CD4-positive, alpha-beta T cell treated with Interleukin-4 for 4 hours (primary cell): ENCODE results near the gene KDSR.
A peak's percentile ranks its signal among the peaks of the same experiment; 100 is the strongest.
"Not testable (repeated sequence)": the region's sequence is repeated elsewhere in the genome, so short reads cannot be mapped to it uniquely, and the experiment has no call there.

ENCODE experiments used
- DNase-seq: peaks from one replicate; pipeline ENCODE4 v3.0.0-alpha.2; 2020

Gene KDSR

GRCh38 chr18:63363951-63364350, 3.1 kb downstream of the KDSR start:
- DNase-seq: peak; percentile 66

DNA sequence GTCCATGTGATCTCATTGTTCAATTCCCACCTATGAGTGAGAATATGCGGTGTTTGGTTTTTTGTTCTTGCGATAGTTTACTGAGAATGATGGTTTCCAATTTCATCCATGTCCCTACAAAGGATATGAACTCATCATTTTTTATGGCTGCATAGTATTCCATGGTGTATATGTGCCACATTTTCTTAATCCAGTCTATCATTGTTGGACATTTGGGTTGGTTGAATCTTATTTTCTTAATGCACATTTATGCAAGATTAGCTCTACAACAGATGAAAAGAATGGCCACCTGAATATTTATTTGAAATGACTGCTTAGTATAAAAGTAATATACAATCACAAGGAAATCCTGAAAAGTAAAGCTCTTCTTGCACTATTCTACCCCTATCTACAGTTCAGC, 3.6 kb downstream of the KDSR start:
- DNase-seq: not testable (repeated sequence)

DNA sequence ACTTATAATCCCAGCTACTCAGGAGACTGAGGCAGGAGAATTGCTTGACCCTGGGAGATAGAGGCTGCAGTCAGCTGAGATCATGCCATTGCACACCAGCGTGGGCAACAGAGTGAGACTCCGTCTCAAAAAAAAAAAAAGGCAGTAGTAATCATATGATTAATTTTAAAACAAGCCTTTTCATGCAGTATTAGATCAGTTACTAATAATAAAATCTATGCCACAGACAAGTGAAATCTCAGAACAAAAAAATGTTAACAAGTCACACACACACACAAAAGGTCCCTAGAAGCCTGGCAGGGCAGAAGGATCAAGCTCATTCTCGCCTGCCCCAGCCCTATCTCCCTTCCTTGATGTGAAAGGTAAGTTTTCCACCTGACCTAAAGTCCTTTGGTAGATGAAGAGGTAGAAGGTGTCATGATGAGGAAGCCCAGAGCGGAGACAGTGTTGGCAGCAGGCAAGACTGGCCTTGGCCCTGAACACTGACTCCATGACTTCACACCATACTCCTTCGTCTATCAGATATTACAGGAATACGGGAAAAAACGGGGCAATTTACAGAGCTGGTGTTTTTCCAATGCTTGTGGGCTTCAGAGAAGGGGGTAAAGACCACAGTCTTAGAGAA, 10.6 kb downstream of the KDSR start:
- no peak for DNase-seq

DNA sequence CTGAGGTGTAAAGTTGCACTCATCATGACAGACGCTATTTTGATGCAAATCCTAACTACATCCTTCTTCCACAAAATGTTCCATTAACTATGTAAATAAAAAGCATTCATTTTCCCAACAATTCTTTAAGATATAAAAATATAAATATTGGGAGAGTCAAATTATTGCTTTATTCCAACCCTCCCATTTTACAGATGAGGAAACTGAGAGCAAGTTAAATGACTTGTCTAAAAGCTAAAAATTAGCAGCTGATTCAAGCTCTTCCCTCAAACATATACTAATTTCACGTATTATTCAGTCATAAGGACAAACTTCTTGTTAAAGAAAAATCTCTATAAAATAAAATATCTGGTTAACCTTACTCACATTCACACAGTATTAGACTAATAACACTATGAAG, 16.8 kb downstream of the KDSR start:
- DNase-seq: no peak

DNA sequence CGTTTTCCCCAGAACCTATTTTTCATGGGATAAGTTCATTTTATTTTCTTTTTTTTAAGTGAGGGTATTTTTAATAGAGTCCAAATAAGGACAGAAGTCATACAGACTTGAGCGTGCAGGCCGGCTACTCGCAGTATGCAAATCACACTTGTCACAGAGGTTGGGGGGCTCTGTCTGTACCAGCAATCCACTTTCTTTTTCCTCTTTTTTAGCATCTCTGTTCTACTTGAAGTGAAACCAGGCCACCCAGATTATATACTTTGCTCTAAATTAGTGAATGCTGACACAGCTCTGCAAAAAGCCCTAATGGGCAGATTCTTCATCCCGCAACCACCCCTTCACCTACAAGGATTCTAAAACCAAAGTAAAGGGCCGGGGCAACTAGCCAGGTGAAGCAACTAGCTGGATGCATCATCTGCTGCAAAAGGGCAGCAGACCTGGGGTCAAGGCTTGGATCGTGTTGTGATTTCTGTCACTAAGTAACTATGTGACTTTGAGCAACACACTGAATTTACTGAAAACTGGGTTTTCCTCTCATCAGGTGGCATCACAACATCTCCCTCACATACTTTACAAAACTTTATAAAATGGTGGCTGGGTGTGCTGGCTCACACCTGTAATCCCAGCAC, 18.4 kb downstream of the KDSR start:
- no peak for DNase-seq

- DNase-seq: no peak
These were observed 20.4 kb downstream of the KDSR start for GRCh38 chr18:63346480-63347183.

DNA sequence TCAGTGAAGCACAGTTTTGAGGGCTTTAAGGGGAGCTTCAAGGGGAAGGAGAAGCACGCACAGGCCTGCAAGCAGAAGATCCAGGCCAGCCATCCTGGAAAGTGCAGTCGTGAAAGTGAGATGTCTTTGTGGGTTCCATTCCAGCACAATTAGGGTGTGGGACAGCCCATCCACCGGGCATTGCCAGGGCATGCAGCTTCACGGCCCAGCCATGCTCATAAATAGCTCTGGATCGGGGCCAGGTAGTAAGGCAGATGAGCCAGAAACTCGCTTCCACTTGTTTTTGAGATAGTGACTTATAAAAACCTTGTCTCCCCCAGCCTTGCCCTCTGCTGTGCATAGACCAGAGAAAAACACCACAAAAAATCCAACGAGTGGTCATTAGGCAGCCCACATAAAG, 21.0 kb downstream of the KDSR start:
- no peak for DNase-seq

GRCh38 chr18:63344918-63345317, 22.1 kb downstream of the KDSR start:
- DNase-seq: no peak

GRCh38 chr18:63344263-63344662, 22.7 kb downstream of the KDSR start:
- no peak for DNase-seq

GRCh38 chr18:63342206-63342605, 24.8 kb downstream of the KDSR start:
- DNase-seq: peak; percentile 15

GRCh38 chr18:63339920-63340484, 27.0 kb downstream of the KDSR start:
- DNase-seq: peak; percentile 55

DNA sequence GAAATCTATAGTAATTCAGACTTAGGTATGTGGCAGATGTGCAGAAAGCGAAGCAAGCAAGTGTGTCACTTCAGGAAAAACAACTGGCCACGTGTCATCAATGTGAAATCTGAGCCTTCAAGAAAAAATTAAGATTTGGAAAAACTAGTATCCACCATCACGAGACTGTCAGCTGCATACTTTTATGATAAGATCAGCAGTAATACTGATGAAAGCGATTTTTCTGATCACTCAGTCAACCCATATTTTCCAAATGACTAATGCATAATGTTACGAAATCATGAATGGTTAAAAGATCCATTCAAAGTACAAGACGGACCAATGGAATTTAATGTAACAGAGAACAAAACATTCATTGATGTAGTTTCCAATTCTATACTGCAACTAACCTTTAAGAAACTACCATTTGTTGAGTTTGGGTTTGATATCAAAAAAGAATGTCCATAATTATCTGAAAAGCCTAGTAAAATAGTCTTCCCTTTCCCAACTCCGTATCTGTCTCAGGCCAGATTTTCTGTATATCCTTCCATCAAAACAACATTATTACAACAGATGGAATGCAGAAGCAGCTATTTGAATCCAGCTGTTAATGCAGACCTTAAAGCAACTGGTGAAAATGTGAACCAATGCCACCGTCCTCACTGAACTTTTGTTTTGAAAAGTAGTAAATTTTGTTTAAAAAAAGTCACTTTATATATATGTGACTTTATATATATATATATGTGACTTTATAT, 30.5 kb downstream of the KDSR start:
- DNase-seq: no peak

GRCh38 chr18:63331105-63331504, 35.9 kb downstream of the KDSR start:
- DNase-seq: no peak

DNA sequence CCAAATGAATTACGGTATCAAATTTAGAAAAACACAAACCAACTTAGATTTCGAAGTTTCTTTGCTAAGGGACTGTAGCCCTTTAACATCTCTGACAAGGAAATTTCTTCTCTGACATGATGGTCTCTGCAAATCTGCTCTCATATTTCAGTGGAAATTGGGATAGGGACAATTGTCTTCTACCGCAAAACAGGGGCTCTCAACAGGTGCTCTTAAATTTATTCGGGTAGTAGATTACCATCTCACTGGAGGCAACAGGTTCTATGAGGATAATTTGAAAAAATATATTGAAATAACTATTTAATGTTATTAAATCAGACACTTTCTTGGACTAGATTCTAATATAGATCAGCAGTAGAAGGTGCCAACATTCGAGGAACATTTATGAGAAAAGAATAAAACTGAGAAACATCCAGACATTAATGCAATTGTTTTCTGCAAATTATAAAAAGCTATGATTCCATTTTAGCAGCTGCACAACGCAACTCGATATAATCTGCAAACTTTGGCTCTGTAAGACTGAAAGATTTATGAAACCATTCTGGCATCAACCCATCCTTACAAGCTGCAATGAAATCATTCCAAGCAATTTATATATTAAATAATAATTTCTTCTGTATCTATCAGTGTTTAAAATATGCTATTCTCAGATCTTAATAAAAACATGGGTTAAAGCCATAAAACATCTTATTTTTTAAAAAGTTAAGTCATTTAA, 37.4 kb downstream of the KDSR start:
- DNase-seq: no peak

GRCh38 chr18:63326011-63326410, 41.0 kb downstream of the KDSR start:
- no peak for DNase-seq

DNA sequence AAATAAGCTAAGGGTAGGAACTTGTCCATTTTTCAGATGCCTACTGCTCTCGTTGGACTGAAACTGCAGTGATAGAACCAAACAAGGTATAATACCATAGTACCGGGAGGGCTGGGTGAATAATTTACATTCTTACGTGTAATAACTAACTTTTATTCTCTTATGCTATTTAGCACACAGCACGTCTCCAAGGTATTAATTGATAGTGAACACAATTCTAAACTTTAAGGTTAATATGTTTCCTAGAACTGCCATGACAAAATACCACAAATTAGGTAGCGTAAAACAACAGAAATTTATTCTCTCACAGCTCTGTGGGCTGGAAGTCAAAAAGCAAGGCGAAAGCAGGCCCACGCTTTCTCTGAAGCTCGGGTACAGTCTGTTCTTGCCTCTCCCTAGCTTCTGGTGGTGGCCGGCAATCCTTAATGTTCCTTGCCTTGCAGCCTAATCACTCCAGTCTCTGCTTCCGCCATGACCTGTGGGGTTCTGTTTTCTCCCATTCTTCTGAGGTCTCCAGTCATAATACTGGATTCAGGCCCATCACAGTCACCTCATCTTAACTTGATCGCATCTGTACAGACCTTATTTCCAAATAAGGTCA, 41.8 kb downstream of the KDSR start:
- no peak for DNase-seq

DNA sequence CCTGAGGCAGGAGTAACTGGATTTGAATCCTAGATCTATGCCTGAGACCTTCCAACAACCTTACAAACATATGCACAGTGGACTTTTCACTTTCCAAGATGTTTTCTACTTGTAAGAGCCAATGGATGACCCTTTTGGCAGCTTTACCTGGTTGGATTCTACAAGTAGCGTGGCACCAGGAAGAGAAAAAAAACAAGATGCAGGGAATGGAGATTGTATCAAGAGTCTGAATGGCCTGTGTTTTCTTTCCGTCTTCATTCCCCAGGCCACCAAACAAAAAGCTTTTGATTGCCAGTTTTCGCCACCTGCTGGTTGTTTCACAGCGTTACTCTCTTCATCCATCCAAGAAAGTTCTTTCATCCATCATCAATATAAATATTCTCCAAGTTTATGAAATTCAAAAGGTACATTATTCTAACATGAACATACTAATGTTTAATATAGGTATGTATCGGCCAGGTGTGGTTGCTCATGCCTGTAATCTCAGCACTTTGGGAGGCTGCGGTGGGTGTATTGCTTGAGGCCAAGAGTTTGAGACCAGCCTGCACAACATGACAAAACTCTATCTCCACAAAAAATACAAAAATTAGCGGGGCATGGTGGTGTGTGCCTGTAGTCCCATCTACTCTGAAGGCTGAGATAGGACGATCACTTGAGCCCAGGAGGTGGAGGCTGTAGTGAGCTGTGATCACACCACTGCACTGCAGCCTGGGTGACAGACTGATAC, 43.9 kb downstream of the KDSR start:
- peak; percentile 74 for DNase-seq

DNA sequence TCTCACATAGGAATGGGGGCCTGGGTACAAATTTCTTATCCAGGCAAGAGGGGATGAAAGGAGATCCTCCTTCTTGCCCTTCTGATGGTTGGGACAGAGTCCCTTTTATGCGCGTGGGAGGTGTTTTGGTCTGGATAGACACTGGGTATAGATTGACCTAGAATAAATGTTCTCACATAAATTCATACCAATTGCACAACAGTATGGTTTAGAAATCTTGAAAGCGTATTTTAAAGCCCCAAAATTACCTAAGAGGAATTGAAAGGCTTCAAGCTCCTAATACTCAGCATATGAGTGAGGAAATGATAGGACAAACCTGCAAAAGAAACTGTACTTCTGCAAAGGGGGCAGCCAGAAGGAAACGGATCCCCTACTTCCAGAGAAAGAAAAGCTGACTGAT, 44.8 kb downstream of the KDSR start:
- DNase-seq: no peak

GRCh38 chr18:63321291-63321690, 45.7 kb downstream of the KDSR start:
- no peak for DNase-seq

- no peak for DNase-seq
These were observed 46.1 kb downstream of the KDSR start for GRCh38 chr18:63320975-63321265.

DNA sequence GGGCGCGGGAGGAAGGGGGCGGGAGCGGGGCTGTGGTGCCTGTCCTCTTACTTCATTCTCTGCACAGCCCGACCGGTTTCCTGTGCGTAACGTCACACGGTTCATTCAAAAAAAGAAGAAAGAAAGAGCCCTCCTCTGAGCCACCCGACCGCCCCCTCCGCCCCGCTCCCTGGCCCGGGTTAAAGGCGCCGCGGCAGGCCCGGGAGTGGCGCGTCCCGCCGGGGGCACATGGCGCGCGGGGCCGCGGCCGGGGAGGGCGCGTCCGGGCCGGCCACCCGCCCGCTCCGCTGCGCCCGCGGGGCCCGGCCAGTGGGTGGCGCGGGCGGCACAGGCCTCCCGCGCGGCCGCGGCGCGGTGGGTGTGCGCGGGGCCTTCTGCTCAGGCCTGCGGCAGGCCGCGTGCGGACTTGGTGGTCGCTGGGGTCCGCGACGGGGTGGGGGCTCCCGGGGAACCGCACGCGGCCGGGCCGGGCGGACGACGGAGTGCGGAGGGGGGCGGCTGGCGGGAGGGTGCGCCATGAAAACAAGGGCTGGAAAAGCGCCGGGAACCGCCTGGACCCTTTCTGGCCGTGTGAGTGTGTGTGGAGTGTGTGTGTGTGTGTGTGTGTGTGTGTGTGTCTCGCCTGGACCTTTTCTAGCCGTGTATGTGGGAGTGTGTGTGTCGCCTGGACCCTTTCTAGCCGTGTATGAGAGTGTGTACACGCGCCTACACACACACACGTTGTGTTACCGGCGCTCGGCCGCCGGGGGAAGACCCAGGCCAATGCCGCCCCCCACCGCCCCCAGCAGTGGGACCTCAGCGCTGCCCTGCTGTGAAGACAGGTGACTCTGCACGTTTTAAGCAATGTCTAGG, 46.7 kb downstream of the KDSR start:
- DNase-seq: peak; percentile 94
